SKM-1 treated with dmso at 0.1 percent for 144 hours (cell line): ENCODE data around the gene SBK1.

Experiments
- DNase-seq: peaks from one replicate; lab custom pipeline; 2025; ENCODE audit not compliant: unreplicated experiment; lab: John Stamatoyannopoulos, UW

SBK1 gene

DNA sequence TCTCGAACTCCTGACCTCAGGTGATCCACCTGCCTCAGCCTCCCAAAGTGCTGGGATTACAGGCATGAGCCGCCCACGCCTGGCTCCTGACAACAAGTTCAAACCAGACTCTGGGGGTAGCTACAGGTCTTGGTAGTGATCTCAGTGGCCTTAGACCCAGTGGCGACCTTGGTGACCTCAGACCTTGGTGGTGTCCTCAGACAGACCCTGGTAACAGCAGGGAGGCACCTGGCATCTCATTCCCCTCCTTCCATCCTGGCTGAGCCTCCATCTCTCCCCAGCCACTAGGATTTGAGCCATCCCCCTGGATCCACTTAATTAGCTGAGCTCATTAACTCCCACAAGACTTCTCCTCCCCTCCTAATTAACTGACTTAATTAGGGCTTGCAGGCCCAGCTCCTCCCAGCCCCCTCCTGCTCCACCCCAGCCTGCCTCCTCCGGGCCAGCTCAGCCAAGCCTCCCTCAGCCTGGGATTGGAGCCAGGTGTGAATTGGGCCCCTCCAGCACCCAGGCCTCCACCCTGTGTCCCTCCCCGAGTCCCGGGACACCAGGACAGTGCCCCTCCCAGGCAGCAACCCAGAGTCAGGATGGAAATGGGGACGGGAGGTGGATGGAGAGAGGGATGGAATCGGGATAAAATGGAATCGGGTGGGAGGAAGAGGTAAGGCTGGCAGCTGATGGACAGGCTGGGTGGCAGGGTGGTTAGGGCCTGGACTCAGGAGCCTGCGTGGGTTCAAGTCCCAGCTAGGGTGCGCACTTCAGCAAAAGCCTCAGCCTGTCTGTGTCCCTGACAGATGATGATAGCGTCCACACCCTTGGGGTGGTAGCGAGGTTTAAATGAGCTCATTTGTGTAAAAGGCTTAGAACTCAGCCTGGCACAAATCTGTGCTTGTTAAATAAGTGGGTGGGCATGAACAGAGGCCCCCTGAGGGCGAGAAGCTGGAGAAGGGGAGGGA is 11.2 kb upstream of the SBK1 start:
- no peak for DNase-seq

DNA sequence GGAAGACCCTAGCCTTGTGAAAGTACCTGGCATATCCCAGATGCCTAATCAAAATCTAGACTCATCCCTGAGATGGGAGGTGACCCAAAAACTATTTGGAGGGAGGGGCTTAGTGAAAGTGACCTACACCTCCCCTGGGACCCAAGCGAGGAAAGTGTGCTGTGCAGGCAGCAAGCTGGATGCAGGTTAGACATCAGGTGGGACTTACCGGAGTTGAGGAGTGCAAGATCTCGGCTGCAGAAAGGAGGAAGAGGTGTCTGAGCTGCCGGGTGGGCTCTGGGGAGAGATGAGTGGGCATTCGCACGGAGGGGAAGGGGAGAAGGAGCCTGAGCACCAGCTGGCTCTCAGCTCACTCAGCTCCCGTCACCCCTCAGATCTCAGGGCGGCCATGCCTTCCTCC is 10.3 kb upstream of the SBK1 start:
- DNase-seq: no peak

DNA sequence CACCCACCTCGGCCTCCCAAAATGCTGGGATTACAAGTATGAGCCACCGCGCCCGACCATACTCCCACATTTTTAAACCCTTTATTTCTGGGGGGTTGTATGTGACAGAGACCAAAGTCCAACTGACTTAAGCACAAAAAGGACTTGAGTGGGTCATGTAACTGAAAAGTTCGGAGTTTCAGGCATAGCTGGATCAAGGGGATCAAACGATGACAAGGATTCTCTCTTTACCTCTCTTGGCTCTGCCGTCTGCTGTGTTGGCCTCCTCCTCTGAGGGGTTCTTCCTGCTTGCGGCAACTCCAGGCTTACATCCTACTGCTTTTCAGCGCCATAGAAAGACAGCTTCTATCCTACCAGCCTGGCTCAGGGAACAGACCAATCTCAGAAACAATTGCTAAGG is 9.2 kb upstream of the SBK1 start:
- no peak for DNase-seq

DNA sequence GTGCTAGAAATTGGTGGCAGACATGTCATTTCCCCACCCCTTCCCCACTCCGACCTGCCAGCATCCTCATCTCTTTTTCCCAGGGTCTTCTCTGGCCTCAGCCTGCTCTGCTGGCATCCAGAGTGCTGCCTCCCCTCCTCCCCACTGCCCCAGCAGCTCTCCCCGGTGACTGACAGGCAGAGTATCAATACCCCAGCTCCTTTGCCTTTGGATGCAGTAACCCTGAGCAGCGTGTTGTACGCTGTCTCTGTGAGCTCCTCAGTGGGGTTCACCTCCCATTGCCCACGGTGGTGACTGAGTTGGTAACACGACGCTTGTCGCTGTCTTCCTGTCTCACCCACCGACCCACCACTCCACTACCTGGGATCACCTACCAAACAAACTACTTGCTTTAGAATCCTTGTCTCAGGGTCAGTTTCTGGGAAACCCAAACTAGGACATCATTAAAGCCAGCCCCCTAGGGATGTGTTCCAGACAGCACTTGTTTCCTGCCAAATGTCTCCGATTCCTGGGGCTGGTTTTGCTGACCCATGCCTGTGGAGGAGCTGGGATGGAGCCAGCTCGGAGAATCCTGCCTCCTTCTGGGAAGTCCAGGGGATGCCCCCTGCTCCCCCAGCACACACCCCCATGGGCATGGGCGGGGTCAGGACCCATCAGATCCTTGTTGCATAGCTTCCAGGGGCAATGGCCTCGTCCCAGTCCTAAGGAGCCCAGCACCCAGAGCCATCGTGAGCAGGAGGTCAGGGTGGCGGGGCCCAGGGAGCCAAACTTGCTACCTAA is 8.3 kb upstream of the SBK1 start:
- no peak for DNase-seq

DNA sequence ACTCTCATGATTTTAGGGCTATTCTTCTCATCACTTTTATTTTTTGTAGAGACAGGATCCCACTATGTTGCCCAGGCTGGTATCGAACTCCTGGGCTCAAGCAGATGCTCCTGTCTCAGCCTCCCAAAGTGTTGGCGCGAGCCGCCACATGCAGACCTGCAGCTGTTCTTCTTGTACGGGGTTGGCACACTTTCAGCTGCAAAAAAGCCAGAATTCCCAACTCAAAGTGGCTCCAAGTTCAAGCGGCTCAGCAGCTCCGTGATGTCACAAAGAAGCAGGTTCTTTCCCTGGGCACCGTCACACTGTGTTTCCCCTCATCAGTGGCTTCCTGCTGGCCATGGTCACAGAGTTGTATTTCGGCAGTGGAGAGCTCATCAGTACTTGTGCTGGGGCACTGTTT is 6.7 kb upstream of the SBK1 start:
- no peak for DNase-seq

DNA sequence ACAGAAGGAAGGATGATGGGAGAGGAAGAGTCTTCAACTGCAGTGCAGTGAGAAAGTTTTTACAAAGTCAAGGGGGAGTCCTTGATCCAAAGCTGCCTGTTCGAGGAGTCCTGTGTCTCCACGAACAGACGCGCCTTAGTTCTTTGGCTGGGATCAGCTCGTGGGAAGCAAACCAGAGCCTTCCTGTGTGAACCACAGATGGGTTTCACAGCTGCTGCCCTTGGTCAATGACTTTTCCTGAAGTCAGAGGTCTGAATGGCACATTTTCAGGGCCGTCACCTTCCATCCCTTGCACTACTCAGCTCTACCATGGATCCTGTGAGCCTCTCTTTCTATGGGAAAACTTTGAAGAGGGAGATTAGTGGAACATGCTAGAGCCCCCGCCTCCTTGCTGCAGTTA is 4.2 kb upstream of the SBK1 start:
- DNase-seq: no peak

DNA sequence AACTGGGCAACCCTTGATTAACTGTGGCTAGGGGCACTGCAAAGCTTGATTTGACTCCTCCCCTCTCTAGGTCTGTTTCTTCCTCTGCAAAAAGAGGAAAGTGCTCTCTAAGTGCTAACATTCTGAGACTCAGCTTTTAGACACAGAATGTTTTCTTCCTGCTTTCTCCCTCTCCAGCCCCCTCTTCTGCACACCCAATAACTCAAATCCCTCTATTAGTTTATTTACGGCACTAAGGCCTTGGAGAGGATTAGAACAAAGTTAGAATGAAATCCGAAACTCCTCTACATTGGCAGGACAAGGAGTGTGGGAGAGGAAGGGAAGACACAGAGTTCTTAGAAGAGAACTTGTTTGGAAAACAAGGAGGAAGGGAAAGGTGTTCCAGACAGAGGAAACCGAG is 3.3 kb upstream of the SBK1 start:
- no peak for DNase-seq

DNA sequence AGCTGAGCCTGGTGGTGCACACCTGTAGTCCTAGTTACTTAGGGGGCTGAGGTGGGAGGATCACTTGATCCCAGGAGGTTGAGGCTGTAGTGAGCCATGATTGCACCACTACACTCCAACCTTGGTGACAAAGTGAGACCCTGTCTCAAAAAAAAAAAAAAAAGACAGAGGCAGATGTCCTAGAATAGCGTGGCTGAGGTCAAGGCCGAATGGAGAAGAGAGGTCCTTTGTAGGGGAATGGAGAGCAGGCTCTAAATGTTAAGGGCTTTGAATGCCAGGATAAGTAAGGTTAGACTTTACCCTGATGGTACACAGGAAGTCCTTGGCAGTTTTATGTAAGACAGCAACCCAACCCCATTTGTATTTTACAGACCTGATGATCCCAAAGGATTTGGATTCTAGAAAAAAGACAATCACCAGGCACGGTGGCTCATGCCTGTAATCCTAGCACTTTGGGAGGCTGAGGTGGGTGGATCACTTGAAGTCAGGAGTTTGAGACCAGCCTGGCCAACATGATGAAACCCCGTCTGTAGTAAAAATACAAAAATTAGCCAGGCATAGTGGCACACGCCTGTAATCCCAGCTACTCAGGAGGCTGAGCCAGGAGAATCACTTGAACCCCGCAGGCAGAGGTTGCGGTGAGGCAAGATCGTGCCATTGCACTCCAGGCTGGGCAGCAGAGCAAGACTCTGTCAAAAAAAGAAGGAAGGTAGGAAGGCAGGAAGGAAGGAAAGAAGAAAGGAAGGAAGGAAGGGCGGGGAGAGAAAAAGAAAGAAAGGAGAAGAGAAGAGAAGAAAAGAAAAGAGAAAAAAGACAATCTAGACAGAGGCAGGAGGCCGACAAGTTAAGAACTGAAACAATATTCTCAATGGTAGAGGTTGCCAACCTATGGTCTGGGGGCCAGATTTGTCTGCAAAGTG is 2.1 kb upstream of the SBK1 start:
- DNase-seq: no peak

DNA sequence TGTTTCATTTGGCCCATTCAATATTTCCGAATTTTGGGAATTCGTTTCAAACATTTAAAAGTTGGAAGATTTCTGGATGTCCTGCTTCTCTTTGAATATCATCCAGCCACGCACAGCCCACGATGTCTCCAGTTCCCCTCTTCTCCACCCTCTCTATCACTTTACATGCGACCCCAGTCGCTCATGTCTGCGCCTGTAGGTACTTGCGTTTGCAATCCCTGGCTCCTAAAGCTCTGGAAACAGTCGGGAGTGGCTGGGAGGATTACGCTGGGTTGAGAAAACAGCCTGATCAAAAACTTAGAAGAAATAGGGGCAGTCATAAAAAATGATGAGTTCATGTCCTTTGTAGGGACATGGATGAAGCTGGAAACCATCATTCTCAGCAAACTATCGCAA is 1.5 kb upstream of the SBK1 start:
- no peak for DNase-seq

DNA sequence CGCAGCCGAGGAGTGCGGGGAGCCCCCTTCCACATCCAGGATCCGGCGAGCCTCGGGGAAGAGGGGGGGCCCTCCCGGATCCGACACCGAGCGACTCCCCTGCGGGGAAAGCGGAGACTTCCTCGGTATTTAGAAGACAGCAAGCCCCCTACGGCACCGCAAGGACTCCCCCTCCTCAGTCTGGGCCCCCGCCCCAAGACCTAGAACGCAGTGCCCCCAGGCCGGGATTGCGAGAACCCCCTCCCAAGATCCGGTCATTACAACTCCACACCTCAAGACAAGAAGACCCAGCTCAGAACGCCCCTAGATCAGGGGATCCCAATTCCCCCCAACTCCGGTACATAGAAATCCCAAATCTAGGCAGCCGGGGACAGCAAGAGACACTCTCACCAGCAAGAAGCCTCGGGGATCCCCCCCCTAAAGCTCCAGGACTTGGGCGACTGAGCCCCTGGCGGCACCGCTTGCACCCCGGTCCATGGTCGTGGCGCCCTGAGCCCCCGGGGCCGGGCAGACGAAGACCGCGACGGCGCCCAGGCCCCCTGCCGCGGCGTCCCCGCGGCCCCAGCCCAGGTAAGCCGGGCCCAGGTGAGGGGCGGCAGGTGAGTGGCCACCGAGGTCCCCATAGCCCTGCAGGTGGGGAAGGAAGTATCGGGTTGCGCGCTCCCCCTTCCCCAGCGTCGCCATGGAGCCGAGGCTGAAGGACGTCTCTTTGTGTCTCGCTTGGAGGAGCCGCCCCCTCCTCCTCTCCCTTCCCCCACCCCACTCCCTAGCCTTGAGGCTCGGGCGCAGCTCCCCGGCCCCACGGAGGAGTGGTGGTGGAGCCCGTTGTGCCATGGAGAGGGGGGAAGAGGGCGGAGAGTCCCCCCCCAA is 641 bp downstream of the SBK1 start:
- DNase-seq: no peak

DNA sequence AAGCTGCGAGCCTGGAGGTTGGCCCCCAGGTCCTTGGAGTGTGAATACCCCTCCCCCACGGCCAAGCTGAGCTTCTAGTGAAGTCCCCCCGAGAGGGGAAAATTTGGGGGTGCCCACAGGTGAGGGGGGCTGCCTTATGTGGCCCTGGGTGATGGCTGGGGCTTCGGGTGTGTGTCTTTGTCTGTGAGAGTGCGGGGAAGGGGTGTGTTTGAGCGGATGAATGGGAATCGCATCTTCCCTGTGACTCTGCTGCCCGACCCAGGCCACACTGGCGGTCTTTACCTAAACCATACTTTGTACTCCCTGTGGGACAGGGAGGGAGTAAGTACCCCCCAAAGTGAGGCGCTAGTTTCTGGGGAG is 1.3 kb downstream of the SBK1 start:
- no peak for DNase-seq

DNA sequence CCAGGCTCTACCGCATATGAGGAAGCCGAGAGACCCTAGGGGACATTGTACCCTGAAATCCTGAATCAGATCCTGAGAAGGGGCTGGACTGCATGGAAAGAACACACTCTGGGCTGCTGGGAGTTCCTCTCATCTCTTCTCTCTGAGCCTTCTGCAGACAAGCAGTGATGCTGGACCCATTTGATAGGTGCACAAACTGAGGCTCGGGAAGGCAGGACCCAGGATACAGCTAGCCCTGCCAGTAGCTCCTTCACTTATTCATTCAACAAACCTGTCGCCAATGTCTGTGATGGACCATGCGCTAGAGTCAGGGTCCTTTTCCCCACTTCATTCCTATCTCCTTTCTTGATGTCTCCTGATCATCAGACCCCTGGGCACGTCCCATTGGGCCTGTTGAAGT is 1.9 kb downstream of the SBK1 start:
- no peak for DNase-seq

DNA sequence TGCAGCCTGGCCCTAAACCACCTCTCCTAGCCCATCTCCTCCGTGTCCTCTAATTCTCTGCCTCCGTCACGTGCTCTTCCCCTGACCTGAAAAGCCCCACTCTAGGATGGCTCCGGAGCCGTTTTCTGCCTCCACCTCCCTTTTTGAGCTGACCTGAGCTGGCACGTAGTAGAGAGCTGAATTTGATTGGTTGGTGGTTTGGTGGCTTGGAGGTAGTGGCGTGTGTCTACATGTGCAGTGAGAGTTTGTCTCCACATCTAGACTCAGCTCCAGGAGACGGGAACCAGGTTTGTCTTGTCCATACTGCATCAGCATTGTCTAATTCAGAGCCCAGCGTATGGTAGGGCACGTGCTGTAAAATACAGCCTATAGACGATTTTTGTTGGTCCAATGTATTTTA is 3.0 kb downstream of the SBK1 start:
- no peak for DNase-seq

DNA sequence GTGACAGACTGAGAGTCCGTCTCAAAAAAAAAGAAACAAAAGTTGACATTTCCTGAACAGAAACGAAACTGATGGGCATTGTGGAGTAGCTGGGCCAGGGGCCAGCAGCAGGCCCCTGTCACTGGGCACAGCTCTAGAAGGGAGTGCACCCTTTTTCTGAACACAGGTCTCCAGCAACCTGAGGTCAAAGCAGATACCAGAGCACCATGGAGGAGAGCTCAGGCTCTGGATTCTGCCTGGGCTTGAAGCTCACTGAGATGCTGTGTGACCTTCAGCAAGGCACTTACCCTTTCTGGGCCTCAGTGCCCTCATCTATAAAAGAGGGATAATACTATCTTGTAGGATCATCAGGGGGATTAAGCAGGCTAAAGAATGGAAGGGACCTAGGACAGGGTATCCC is 5.0 kb downstream of the SBK1 start:
- DNase-seq: no peak

DNA sequence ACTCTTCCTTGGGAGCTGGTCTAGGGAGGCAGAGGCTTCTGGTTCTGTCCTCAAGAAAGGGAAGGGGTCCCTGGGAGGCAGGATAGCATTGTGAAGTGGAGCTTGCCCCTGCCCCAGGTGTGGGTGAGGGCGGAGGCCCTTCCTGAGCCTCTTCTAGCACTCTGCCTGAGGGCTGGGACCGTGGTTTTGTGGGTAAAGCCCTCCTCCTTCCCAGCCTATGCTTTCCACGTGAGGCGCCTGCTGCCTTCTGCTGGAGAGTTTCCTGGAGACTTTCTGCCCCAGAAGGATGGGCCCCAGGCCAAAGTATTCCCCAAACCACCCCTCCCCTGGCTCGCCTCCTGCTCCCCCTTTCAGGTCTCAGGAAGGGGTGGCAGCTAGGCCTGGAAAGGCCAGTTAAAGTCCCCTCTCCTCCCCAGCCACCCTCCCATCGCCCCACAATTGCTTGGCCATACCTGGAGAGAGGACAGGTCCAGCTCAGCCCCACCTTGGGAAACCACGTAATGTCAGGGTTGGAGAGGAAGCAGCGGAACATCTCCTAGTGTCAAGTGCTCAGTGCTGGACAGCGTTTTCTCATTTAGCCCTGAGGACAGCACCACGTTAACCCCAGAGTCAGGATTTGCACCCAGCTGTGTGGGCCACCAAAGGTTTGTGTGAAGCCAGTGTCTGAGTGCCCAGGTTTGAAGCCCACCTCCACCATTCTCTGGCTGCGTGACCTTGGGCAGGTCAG is 5.6 kb downstream of the SBK1 start:
- DNase-seq: no peak

DNA sequence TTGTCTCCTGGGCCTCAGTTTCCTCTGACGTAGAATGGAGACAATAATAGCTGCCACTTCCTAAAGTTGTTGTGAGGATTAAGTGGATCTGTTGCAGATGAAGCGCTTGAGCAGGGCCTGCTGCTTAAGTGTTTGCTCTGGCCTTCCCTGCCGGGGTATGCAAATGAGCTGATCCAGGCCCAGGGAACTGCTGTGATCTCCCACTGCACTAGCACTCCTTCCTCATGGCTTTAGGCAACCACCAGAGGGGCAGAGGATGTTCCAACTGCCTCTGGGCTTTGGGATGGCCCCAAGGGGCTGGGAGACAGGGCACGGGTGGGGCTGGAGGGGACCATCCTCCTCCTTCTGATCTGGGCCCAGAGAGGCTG is 6.2 kb downstream of the SBK1 start:
- no peak for DNase-seq

DNA sequence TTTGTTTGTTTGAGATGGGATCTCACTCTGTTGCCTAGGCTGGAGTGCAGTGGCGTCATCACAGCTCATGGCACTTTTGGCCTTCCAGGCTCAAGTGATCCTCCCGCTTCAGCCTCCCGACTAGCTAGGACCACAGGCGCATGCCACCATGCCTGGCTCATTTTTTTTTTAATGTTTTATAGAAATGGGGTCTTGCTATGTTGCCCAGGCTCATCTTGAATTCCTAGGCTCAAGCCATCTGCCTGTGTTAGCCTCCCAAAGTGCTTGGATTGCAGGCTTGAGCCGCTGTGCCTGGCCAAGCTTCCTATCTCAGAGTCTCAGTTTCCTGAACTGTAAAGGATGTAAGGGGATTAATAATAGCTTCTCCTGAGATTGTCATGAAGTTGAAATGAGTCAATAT is 8.0 kb downstream of the SBK1 start:
- DNase-seq: no peak

DNA sequence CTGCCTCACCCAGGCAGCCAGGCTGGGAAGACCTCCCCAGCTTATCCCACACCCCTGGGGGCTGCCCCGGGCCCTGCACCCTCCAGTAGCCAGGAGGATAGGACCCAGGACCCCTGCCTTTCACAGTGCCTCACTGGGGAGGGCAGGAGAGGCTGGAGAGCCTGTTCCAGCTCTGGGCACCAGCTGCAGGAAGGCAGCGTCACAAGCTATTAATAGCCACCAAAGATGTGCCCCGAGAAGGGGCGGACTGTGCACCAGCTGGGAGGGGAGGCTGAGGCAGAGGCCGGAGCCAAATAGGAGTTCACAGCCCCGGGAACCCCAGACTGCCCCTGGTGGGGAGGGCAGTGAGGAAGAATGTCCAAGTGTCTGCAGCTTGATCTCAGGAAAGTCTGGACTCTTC is 8.8 kb downstream of the SBK1 start:
- DNase-seq: no peak

DNA sequence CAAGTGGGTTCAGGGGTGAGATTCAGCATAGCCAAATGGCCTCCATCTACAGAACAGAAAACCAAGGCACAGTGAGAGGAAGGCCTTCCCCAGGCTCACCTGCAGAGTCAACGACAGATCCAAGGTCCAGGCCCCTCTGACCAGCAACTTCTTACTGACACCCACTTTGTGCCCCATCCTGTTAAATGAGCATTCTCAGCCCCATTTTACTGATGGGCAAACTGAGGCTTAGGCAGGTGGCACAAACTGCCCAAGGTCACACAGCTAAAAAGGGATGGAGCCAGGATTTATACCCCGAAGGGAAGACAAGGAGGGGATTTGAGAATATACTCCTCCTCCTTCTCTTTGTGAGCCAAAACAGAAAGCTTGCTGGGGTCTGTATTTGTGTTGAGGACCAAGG is 9.3 kb downstream of the SBK1 start:
- no peak for DNase-seq

DNA sequence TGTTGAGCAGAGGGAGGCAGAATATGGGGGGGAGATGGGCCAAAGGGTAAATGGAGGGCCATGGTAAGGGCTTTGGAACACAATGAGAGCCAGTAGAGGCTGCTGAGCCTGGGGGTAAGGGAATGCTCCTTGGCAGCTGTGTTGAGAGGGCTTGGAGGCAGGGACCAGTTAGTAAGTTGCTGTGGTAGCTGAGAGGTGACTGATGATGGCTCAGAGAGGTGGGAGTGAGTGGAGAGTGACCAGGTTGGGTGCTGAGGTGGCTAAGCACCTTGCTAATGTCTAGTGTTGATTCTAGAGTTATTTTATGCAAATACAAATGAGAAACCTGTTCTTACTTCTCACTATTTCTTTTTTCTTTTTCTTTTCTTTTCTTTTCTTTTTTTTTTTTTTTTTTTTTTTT is 10.8 kb downstream of the SBK1 start:
- DNase-seq: no peak
